Measurements from ENCODE around the gene ABR. TPM values are rescaled to one million over a fixed set of nuclear protein-coding genes. Genes with fewer than 3 reads are reported as not detected.

Gene ABR
- total and polyA plus RNA-seq, 2 of the 8 experiments (the other 6 are each of a cell fraction or from before 2014, with no cell fraction given): 44.8 to 47.2 TPM

- TF ChIP-seq SP1 (IDR thresholded peaks at IDR 0.05; ENCODE audit: low read depth, low read length): no peak
- TF ChIP-seq POLR2A (IDR thresholded peaks at IDR 0.05; ENCODE audit: control extremely low read depth in 1 of 2, low read depth in 2 of 2, low read length in 2 of 2): no peak
- TF ChIP-seq KDM4A (IDR thresholded peaks at IDR 0.05; ENCODE audit: low read depth, low read length, severe bottlenecking): no peak
- no peak for TF ChIP-seq CTBP2 (IDR thresholded peaks at IDR 0.05; ENCODE audit: borderline replicate concordance, insufficient read depth, insufficient read length, low read length)
- no peak for TF ChIP-seq MAFK (IDR thresholded peaks at IDR 0.05; ENCODE audit: low read depth, low read length)
- TF ChIP-seq BRCA1 (IDR thresholded peaks at IDR 0.05; ENCODE audit: low read depth, low read length): no peak
- no peak for TF ChIP-seq CHD1 (IDR thresholded peaks at IDR 0.05; ENCODE audit: low read depth, low read length)
These were observed 129.4 kb downstream of the ABR start (continued) for GRCh38 chr17:1050246-1050995.
